H9 (cell line): Measurements from ENCODE around the gene PDE1C. TPM values are rescaled to one million over a fixed set of nuclear protein-coding genes. Genes with fewer than 3 reads are reported as not detected.

Source experiments
- DNase-seq: peaks from one replicate; pipeline ENCODE4 v3.0.0-alpha.2; 2017
- H2AFZ ChIP-seq: one replicate; pipeline ENCODE4 v1.6.1; 2013; ENCODE audit warnings: mild to moderate bottlenecking, low read length, control low read depth, moderate library complexity
- H2AK5ac ChIP-seq: 2 replicates; pipeline ENCODE4 v1.6.1; 2013; ENCODE audit warnings: low read length, control low read depth, mixed read lengths; ENCODE audit not compliant: insufficient read length
- H2BK120ac ChIP-seq: one replicate; pipeline ENCODE4 v1.6.1; 2013; ENCODE audit warnings: low read depth, mild to moderate bottlenecking, low read length, control low read depth, inconsistent platforms; ENCODE audit not compliant: poor library complexity, severe bottlenecking
- H2BK12ac ChIP-seq: 2 replicates; pipeline ENCODE4 v1.6.1; 2013; ENCODE audit warnings: low read length, control low read depth, mixed read lengths, low read depth; ENCODE audit not compliant: insufficient read length
- H2BK15ac ChIP-seq: 2 replicates; pipeline ENCODE4 v1.6.1; 2013; ENCODE audit warnings: low read depth, low read length, control low read depth
- H2BK20ac ChIP-seq: one replicate; pipeline ENCODE4 v1.6.1; 2013; ENCODE audit warnings: low read depth, mild to moderate bottlenecking, low read length, control low read depth, inconsistent platforms; ENCODE audit not compliant: poor library complexity, severe bottlenecking
- H2BK5ac ChIP-seq: 2 replicates; pipeline ENCODE4 v1.6.1; 2013; ENCODE audit warnings: low read length, control low read depth, mixed read lengths; ENCODE audit not compliant: insufficient read length
- H3K14ac ChIP-seq: 2 replicates; pipeline ENCODE4 v1.6.1; 2013; ENCODE audit warnings: low read length, control low read depth; ENCODE audit not compliant: insufficient read depth
- H3K18ac ChIP-seq: 2 replicates; pipeline ENCODE4 v1.6.1; 2013; ENCODE audit warnings: low read depth, mild to moderate bottlenecking, mixed read lengths, low read length, control low read depth; ENCODE audit not compliant: insufficient read length
- H3K23ac ChIP-seq: 2 replicates; pipeline ENCODE4 v1.6.1; 2013; ENCODE audit warnings: low read length, control low read depth, mixed read lengths, low read depth; ENCODE audit not compliant: insufficient read length
- H3K23me2 ChIP-seq: 2 replicates; pipeline ENCODE4 v1.6.1; 2013; ENCODE audit warnings: low read depth, mild to moderate bottlenecking, mixed read lengths, low read length, control low read depth; ENCODE audit not compliant: insufficient read length, poor library complexity, severe bottlenecking
- H3K27ac ChIP-seq: 2 replicates; pipeline ENCODE4 v1.5.1; 2013; ENCODE audit warnings: low read length, control low read depth, mixed read lengths, low read depth; ENCODE audit not compliant: insufficient read length
- H3K27me3 ChIP-seq: 2 replicates; pipeline ENCODE4 v1.6.1; 2013; ENCODE audit warnings: low read length, control low read depth, inconsistent platforms; ENCODE audit not compliant: insufficient read depth
- H3K4ac ChIP-seq: 2 replicates; pipeline ENCODE4 v1.6.1; 2013; ENCODE audit warnings: low read depth, mild to moderate bottlenecking, control low read depth, inconsistent platforms, low read length, moderate library complexity
- H3K4me1 ChIP-seq: 2 replicates; pipeline ENCODE4 v1.6.1; 2013; ENCODE audit warnings: low read length, control low read depth, inconsistent platforms; ENCODE audit not compliant: insufficient read depth
- H3K4me2 ChIP-seq: 2 replicates; pipeline ENCODE4 v1.6.1; 2013; ENCODE audit warnings: low read length, control low read depth, mixed read lengths; ENCODE audit not compliant: insufficient read length, insufficient read depth
- H3K56ac ChIP-seq: 2 replicates; pipeline ENCODE4 v1.6.1; 2013; ENCODE audit warnings: low read depth, mild to moderate bottlenecking, mixed read lengths, low read length, control low read depth; ENCODE audit not compliant: insufficient read length
- H3K79me1 ChIP-seq: 2 replicates; pipeline ENCODE4 v1.6.1; 2013; ENCODE audit warnings: low read depth, mild to moderate bottlenecking, moderate library complexity, low read length, control low read depth, inconsistent platforms; ENCODE audit not compliant: insufficient read depth, poor library complexity, severe bottlenecking
- H3K79me2 ChIP-seq: 2 replicates; pipeline ENCODE4 v1.6.1; 2013; ENCODE audit warnings: low read length, control low read depth, inconsistent platforms; ENCODE audit not compliant: insufficient read depth
- H3K9ac ChIP-seq: 2 replicates; pipeline ENCODE4 v1.6.1; 2013; ENCODE audit warnings: low read length, control low read depth, mixed read lengths; ENCODE audit not compliant: insufficient read length; ENCODE audit errors: extremely low read depth
- H3K9me3 ChIP-seq: one replicate; pipeline ENCODE4 v1.6.1; 2013; ENCODE audit warnings: low read depth, low read length, inconsistent platforms; ENCODE audit not compliant: control insufficient read depth
- H3T11ph ChIP-seq: one replicate; pipeline ENCODE4 v1.6.1; 2013; ENCODE audit warnings: mild to moderate bottlenecking, low read length, control low read depth, inconsistent platforms
- H4K20me1 ChIP-seq: one replicate; pipeline ENCODE4 v1.6.1; 2013; ENCODE audit not compliant: control insufficient read depth, insufficient read length, insufficient read depth
- H4K5ac ChIP-seq: 2 replicates; pipeline ENCODE4 v1.6.1; 2013; ENCODE audit warnings: low read depth, mild to moderate bottlenecking, mixed read lengths, low read length, control low read depth; ENCODE audit not compliant: insufficient read length
- H4K8ac ChIP-seq: replicated peaks from 2 replicates; pipeline ENCODE4 v1.6.1; 2013; ENCODE audit warnings: low read length, control low read depth, mixed read lengths, low read depth; ENCODE audit not compliant: insufficient read length
- H4K91ac ChIP-seq: 2 replicates; pipeline ENCODE4 v1.6.1; 2013; ENCODE audit warnings: low read depth, mild to moderate bottlenecking, moderate library complexity, mixed read lengths, low read length, control low read depth; ENCODE audit not compliant: insufficient read length
- H3K27ac Mint-ChIP-seq, 3 experiments: 2 replicates in 2 of 3; 3 replicates in 1 of 3; pipeline ENCODE4 v1.8.0; 2020 to 2021; ENCODE audit warnings: mixed read lengths in 3 of 3, mild to moderate bottlenecking in 1 of 3, moderate library complexity in 1 of 3
- H3K27me3 Mint-ChIP-seq: 2 replicates; pipeline ENCODE4 v1.8.0; 2021; ENCODE audit warnings: low read depth, mild to moderate bottlenecking, moderate library complexity, mixed read lengths
- H3K36me3 Mint-ChIP-seq, 3 experiments: 2 replicates in 2 of 3; 3 replicates in 1 of 3; pipeline ENCODE4 v1.8.0; 2020 to 2021; ENCODE audit warnings: low read depth in 3 of 3, mixed read lengths in 3 of 3; ENCODE audit not compliant: insufficient read depth in 1 of 3
- H3K4me1 Mint-ChIP-seq, 2 experiments: 2 replicates each; pipeline ENCODE4 v1.8.0; 2020; ENCODE audit warnings: mixed read lengths in 2 of 2
- H3K4me3 Mint-ChIP-seq, 2 experiments: 2 replicates in 1 of 2; 3 replicates in 1 of 2; pipeline ENCODE4 v1.8.0; 2020 to 2021; ENCODE audit warnings: mild to moderate bottlenecking in 2 of 2, mixed read lengths in 2 of 2, moderate library complexity in 1 of 2
- H3K9me3 Mint-ChIP-seq, 2 experiments: 2 replicates in 1 of 2; 3 replicates in 1 of 2; pipeline ENCODE4 v1.8.0; 2020; ENCODE audit warnings: mild to moderate bottlenecking in 2 of 2, mixed read lengths in 2 of 2, moderate library complexity in 1 of 2
- CTCF ChIP-seq: fragments of 200-600 bp; sonication (generic); conservative IDR thresholded peaks from 3 replicates; pipeline ENCODE4 v1.8.0; 2021; ENCODE audit warnings: antibody characterized with exemption, mild to moderate bottlenecking
- WGBS: extraction: QIAGEN DNeasy Blood & Tissue Kit; methylation state at CpG from one replicate; pipeline ENCODE4 v1.1.7; 2013; ENCODE audit warnings: missing lambda C conversion rate, low lambda C conversion rate, mixed read lengths; ENCODE audit not compliant: insufficient read length; ENCODE audit errors: extremely low coverage; 5-methylcytosine and 5-hydroxymethylcytosine counted together
- total RNA-seq: library from RNA; stranded (reverse); gene quantifications from 2 replicates; pipeline ENCODE4 v1.2.1, GENCODE V29; 2021

The PDE1C gene
- total RNA-seq, 1 experiment from 2014 or later: 0.17 TPM

DNA sequence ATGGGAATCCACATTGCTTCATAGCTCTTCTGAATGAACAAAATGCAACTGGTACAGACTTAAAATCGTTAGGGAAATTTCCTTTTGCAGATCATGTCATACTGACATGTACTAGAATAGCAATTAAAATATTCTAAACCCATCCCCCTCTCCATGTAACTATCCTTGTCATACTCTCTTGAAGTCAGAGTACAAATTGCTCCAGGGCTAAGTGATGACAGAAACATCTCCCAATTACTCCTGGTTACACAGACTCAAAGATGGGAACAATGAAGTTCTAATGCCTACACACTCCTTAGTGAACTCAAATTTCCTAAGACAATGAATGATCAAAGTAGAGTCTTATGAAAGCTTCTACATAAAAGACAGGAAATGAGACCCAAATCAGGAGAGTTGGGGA is 87.2 kb downstream of the PDE1C start:
- peaks cover 5 to 9% of the 10 kb centered on the region in 2 experiments; a peak in 4 of 5 replicates for H3K9me3 Mint-ChIP-seq
- TF ChIP-seq CTCF: no peak
- WGBS: no CpG with 5 or more reads among the region's 1 CpG
- Histone ChIP-seq H3K27ac (no peak overlapping the region), H3K79me1 (no peaks in the 10 kb centered on the region), H2AFZ (no peak overlapping the region), H3K56ac (no peak overlapping the region), H2BK20ac (no peak overlapping the region), H4K91ac (no peak overlapping the region), H2BK12ac (no peak overlapping the region), H3K4me2 (no peak overlapping the region), H3K4ac (no peak overlapping the region), H3K4me1 (no peaks in the 10 kb centered on the region; the same call in 1 of the 2 replicates), H3K79me2 (no peaks in the 10 kb centered on the region), H2BK15ac (no peak overlapping the region), H3K9me3 (no peaks in the 10 kb centered on the region), H3K23ac (no peak overlapping the region), H3K14ac (no peak overlapping the region), H4K5ac (no peak overlapping the region), H4K20me1 (no peaks in the 10 kb centered on the region), H3K18ac (no peak overlapping the region), H3K9ac (no peak overlapping the region), H3K23me2 (no peaks in the 10 kb centered on the region), H3T11ph (no peak overlapping the region), H2BK120ac (no peak overlapping the region), H2BK5ac (no peak overlapping the region), H4K8ac (no peak overlapping the region), H2AK5ac (no peak overlapping the region), H3K27me3 (no peaks in the 10 kb centered on the region)
- H3K4me3 Mint-ChIP-seq: no peak overlapping the region
- H3K27ac Mint-ChIP-seq: no peak overlapping the region
- H3K4me1 Mint-ChIP-seq: peaks cover 3 to 10% of the 10 kb centered on the region in 2 experiments; a peak in 3 of 4 replicates
- H3K36me3 Mint-ChIP-seq: peaks cover 2 to 6% (median 3%) of the 10 kb centered on the region in 3 experiments; a peak in 5 of 7 replicates
- no peak for DNase-seq
- 0 out of 2 replicates have a peak, but pooled peaks cover 2% of the 10 kb centered on the region for H3K27me3 Mint-ChIP-seq
